HEK293 (cell line): Measurements from ENCODE around the gene DPM1.

Experiments
- HOXC10 ChIP-seq: sonication (generic); formaldehyde crosslinking; IDR thresholded peaks from 2 replicates; pipeline ENCODE4 v1.8.1; 2023; ENCODE audit warnings: mild to moderate bottlenecking, missing genetic modification reagents
- IKZF3 ChIP-seq: fragments of 450-650 bp; IDR thresholded peaks from 2 replicates; pipeline ENCODE4 v1.5.0; 2018; ENCODE audit warnings: missing biosample characterization, mild to moderate bottlenecking, missing genetic modification characterization, moderate library complexity
- KLF9 ChIP-seq: fragments of 450-650 bp; formaldehyde crosslinking; IDR thresholded peaks from 2 replicates; pipeline ENCODE4 v1.5.1; 2016; ENCODE audit warnings: missing biosample characterization, missing genetic modification characterization, low read depth
- PRDM1 ChIP-seq: fragments of 450-650 bp; formaldehyde crosslinking; IDR thresholded peaks from 2 replicates; pipeline ENCODE4; 2016; ENCODE audit warnings: missing biosample characterization, missing genetic modification characterization
- SP2 ChIP-seq: fragments of 450-650 bp; formaldehyde crosslinking; IDR thresholded peaks from 2 replicates; pipeline ENCODE4 v1.5.1; 2016; ENCODE audit warnings: missing biosample characterization, missing genetic modification characterization
- SP3 ChIP-seq: fragments of 450-650 bp; formaldehyde crosslinking; IDR thresholded peaks from 2 replicates; pipeline ENCODE4 v1.5.1; 2016; ENCODE audit warnings: missing biosample characterization, missing genetic modification characterization
- SP7 ChIP-seq: fragments of 450-650 bp; formaldehyde crosslinking; IDR thresholded peaks from 2 replicates; pipeline ENCODE4 v1.5.1; 2016; ENCODE audit warnings: missing biosample characterization, missing genetic modification characterization
- YY2 ChIP-seq: fragments of 450-650 bp; formaldehyde crosslinking; IDR thresholded peaks from 2 replicates; pipeline ENCODE4 v1.5.1; 2016; ENCODE audit warnings: missing biosample characterization, missing genetic modification characterization
- ZBTB17 ChIP-seq: fragments of 450-650 bp; formaldehyde crosslinking; IDR thresholded peaks from 2 replicates; pipeline ENCODE4 v1.5.1; 2016; ENCODE audit warnings: missing biosample characterization, missing genetic modification characterization
- ZFP69B ChIP-seq: fragments of 450-650 bp; formaldehyde crosslinking; IDR thresholded peaks from 2 replicates; pipeline ENCODE4 v1.5.1; 2016; ENCODE audit warnings: missing biosample characterization, missing genetic modification characterization
- ZNF138 ChIP-seq: fragments of 450-650 bp; formaldehyde crosslinking; IDR thresholded peaks from 2 replicates; pipeline ENCODE4 v1.5.1; 2016; ENCODE audit warnings: missing biosample characterization, missing genetic modification characterization, borderline replicate concordance
- ZNF155 ChIP-seq: fragments of 450-650 bp; formaldehyde crosslinking; IDR thresholded peaks from 2 replicates; pipeline ENCODE4 v1.5.1; 2016; ENCODE audit warnings: missing biosample characterization, missing genetic modification characterization
- ZNF157 ChIP-seq: fragments of 450-650 bp; formaldehyde crosslinking; IDR thresholded peaks from 2 replicates; pipeline ENCODE4 v1.5.1; 2016; ENCODE audit warnings: missing biosample characterization, missing genetic modification characterization
- ZNF202 ChIP-seq: fragments of 450-650 bp; formaldehyde crosslinking; IDR thresholded peaks from 2 replicates; pipeline ENCODE4 v1.5.1; 2016; ENCODE audit warnings: missing biosample characterization, missing genetic modification characterization, borderline replicate concordance
- ZNF239 ChIP-seq: fragments of 450-650 bp; formaldehyde crosslinking; IDR thresholded peaks from 2 replicates; pipeline ENCODE4 v1.5.1; 2016; ENCODE audit warnings: missing biosample characterization, missing genetic modification characterization
- ZNF24 ChIP-seq: fragments of 450-650 bp; formaldehyde crosslinking; IDR thresholded peaks from 2 replicates; pipeline ENCODE4 v1.5.1; 2016; ENCODE audit warnings: missing biosample characterization, missing genetic modification characterization
- ZNF311 ChIP-seq: fragments of 450-650 bp; formaldehyde crosslinking; IDR thresholded peaks from 2 replicates; pipeline ENCODE4 v1.5.1; 2017; ENCODE audit warnings: missing biosample characterization, missing genetic modification characterization, borderline replicate concordance
- ZNF366 ChIP-seq: fragments of 450-650 bp; formaldehyde crosslinking; conservative IDR thresholded peaks from 2 replicates; pipeline ENCODE4 v1.5.1; 2016; ENCODE audit warnings: missing biosample characterization, missing genetic modification characterization
- ZNF416 ChIP-seq: fragments of 450-650 bp; formaldehyde crosslinking; IDR thresholded peaks from 2 replicates; pipeline ENCODE4 v1.5.1; 2016; ENCODE audit warnings: missing biosample characterization, missing genetic modification characterization
- ZNF423 ChIP-seq: fragments of 450-650 bp; formaldehyde crosslinking; IDR thresholded peaks from 2 replicates; pipeline ENCODE4 v1.5.1; 2016; ENCODE audit warnings: missing biosample characterization, missing genetic modification characterization
- ZNF426 ChIP-seq: fragments of 450-650 bp; formaldehyde crosslinking; IDR thresholded peaks from 2 replicates; pipeline ENCODE4 v1.5.1; 2017; ENCODE audit warnings: missing biosample characterization, missing genetic modification characterization, mild to moderate bottlenecking, inconsistent platforms, moderate library complexity
- ZNF473 ChIP-seq: fragments of 450-650 bp; formaldehyde crosslinking; IDR thresholded peaks from 2 replicates; pipeline ENCODE4 v1.5.1; 2017; ENCODE audit warnings: missing biosample characterization, missing genetic modification characterization
- ZNF549 ChIP-seq: fragments of 450-650 bp; IDR thresholded peaks from 2 replicates; pipeline ENCODE4 v1.5.1; 2018; ENCODE audit warnings: missing biosample characterization, missing genetic modification characterization, mild to moderate bottlenecking, inconsistent platforms, moderate library complexity
- ZNF654 ChIP-seq: fragments of 450-650 bp; formaldehyde crosslinking; IDR thresholded peaks from 2 replicates; pipeline ENCODE4 v1.5.1; 2016; ENCODE audit warnings: low read depth, missing biosample characterization, missing genetic modification characterization
- ZNF701 ChIP-seq: fragments of 450-650 bp; formaldehyde crosslinking; IDR thresholded peaks from 2 replicates; pipeline ENCODE4 v1.5.1; 2016; ENCODE audit warnings: missing biosample characterization, missing genetic modification characterization
- ZNF785 ChIP-seq: fragments of 450-650 bp; formaldehyde crosslinking; IDR thresholded peaks from 2 replicates; pipeline ENCODE4 v1.5.1; 2016; ENCODE audit warnings: missing biosample characterization, missing genetic modification characterization
- ZNF837 ChIP-seq: fragments of 450-650 bp; formaldehyde crosslinking; IDR thresholded peaks from 2 replicates; pipeline ENCODE4 v1.5.1; 2016; ENCODE audit warnings: missing biosample characterization, missing genetic modification characterization
- TF ChIP-seq, protein P1 (sequence below): fragments of 450-650 bp; formaldehyde crosslinking; IDR thresholded peaks from 2 replicates; pipeline ENCODE4 v1.5.1; 2016; ENCODE audit warnings: missing biosample characterization, missing genetic modification characterization
- TF ChIP-seq, protein P2 (sequence below): fragments of 450-650 bp; formaldehyde crosslinking; IDR thresholded peaks from 2 replicates; pipeline ENCODE4 v1.5.1; 2016; ENCODE audit warnings: missing biosample characterization, missing genetic modification characterization
- TF ChIP-seq, protein P3 (sequence below): fragments of 450-650 bp; formaldehyde crosslinking; IDR thresholded peaks from 2 replicates; pipeline ENCODE4 v1.5.1; 2016; ENCODE audit warnings: missing biosample characterization, missing genetic modification characterization, low read depth
- TF ChIP-seq, protein P4 (sequence below): fragments of 450-650 bp; formaldehyde crosslinking; IDR thresholded peaks from 2 replicates; pipeline ENCODE4 v1.5.1; 2016; ENCODE audit warnings: missing biosample characterization, missing genetic modification characterization

DPM1 gene

DNA sequence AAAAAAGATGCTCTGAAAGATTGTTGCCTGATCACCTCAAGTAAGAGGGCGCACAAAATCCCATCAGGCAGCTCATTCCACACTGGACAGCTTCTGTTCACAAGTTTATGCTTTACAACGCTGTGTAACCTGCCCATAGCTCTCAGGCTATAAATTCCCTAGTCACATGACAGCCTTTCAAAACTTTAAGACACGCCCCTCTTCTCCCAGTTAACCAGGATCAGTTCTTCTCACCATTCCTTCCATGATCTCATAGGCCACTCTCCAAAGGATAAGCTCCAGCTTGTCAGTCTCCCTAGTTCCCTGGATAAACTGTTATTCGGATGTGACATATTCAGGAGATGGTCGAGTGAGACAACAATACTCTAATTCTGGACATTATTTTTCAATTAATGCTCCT, 42.1 kb downstream of the DPM1 start (continued):
- no peak for TF ChIP-seq ZNF239 (tag by site-specific recombination)
- TF ChIP-seq ZNF366 (tag by site-specific recombination) = 0 out of 2 replicates have a peak, but pooled peaks have one; percentile 19
- TF ChIP-seq ZNF701 (tag by site-specific recombination) = no peak
- no peak for TF ChIP-seq ZNF473
- no peak for TF ChIP-seq ZNF138 (tag by site-specific recombination)
- no peak for TF ChIP-seq YY2
- TF ChIP-seq ZNF654 (tag by site-specific recombination) = no peak
- TF ChIP-seq SP3 (tag by site-specific recombination) = peak; percentile 27; the same call in 1 of the 2 replicates
- TF ChIP-seq, protein P1, sequence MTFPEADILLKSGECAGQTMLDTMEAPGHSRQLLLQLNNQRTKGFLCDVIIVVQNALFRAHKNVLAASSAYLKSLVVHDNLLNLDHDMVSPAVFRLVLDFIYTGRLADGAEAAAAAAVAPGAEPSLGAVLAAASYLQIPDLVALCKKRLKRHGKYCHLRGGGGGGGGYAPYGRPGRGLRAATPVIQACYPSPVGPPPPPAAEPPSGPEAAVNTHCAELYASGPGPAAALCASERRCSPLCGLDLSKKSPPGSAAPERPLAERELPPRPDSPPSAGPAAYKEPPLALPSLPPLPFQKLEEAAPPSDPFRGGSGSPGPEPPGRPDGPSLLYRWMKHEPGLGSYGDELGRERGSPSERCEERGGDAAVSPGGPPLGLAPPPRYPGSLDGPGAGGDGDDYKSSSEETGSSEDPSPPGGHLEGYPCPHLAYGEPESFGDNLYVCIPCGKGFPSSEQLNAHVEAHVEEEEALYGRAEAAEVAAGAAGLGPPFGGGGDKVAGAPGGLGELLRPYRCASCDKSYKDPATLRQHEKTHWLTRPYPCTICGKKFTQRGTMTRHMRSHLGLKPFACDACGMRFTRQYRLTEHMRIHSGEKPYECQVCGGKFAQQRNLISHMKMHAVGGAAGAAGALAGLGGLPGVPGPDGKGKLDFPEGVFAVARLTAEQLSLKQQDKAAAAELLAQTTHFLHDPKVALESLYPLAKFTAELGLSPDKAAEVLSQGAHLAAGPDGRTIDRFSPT (tag by site-specific recombination) = no peak
- no peak for TF ChIP-seq HOXC10 (CRISPR knock-in tag)
- TF ChIP-seq, protein P2, sequence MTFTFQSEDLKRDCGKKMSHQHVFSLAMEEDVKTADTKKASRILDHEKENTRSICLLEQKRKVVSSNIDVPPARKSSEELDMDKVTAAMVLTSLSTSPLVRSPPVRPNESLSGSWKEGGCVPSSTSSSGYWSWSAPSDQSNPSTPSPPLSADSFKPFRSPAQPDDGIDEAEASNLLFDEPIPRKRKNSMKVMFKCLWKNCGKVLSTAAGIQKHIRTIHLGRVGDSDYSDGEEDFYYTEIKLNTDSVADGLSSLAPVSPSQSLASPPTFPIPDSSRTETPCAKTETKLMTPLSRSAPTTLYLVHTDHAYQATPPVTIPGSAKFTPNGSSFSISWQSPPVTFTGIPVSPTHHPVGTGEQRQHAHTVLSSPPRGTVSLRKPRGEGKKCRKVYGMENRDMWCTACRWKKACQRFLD (tag by site-specific recombination) = no peak
- no peak for TF ChIP-seq ZNF549 (tag by site-specific recombination)
- TF ChIP-seq, protein P3, sequence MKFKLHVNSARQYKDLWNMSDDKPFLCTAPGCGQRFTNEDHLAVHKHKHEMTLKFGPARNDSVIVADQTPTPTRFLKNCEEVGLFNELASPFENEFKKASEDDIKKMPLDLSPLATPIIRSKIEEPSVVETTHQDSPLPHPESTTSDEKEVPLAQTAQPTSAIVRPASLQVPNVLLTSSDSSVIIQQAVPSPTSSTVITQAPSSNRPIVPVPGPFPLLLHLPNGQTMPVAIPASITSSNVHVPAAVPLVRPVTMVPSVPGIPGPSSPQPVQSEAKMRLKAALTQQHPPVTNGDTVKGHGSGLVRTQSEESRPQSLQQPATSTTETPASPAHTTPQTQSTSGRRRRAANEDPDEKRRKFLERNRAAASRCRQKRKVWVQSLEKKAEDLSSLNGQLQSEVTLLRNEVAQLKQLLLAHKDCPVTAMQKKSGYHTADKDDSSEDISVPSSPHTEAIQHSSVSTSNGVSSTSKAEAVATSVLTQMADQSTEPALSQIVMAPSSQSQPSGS (tag by site-specific recombination) = peak; percentile 47; the same call in 1 of the 2 replicates
- TF ChIP-seq ZNF311 = no peak
- peak; percentile 37; the same call in 1 of the 2 replicates for TF ChIP-seq SP7 (tag by site-specific recombination)
- no peak for TF ChIP-seq PRDM1
- TF ChIP-seq ZNF837 (tag by site-specific recombination) = no peak
- no peak for TF ChIP-seq ZFP69B (tag by site-specific recombination)
- no peak for TF ChIP-seq ZNF416 (tag by site-specific recombination)
- TF ChIP-seq ZNF785 (tag by site-specific recombination) = no peak
- TF ChIP-seq ZNF202 (tag by site-specific recombination) = no peak
- TF ChIP-seq SP2 (tag by site-specific recombination) = peak; percentile 30; the same call in 1 of the 2 replicates
- TF ChIP-seq KLF9 (tag by site-specific recombination) = peak; percentile 87
- TF ChIP-seq IKZF3 (tag by site-specific recombination) = peak; percentile 64
- no peak for TF ChIP-seq ZNF157
- no peak for TF ChIP-seq ZNF155 (tag by site-specific recombination)
- peak; percentile 93; the same call in 1 of the 2 replicates for TF ChIP-seq ZNF24 (tag by site-specific recombination)
- peak; percentile 88 for TF ChIP-seq ZBTB17 (tag by site-specific recombination)
- TF ChIP-seq ZNF423 (tag by site-specific recombination) = no peak
- TF ChIP-seq, protein P4, sequence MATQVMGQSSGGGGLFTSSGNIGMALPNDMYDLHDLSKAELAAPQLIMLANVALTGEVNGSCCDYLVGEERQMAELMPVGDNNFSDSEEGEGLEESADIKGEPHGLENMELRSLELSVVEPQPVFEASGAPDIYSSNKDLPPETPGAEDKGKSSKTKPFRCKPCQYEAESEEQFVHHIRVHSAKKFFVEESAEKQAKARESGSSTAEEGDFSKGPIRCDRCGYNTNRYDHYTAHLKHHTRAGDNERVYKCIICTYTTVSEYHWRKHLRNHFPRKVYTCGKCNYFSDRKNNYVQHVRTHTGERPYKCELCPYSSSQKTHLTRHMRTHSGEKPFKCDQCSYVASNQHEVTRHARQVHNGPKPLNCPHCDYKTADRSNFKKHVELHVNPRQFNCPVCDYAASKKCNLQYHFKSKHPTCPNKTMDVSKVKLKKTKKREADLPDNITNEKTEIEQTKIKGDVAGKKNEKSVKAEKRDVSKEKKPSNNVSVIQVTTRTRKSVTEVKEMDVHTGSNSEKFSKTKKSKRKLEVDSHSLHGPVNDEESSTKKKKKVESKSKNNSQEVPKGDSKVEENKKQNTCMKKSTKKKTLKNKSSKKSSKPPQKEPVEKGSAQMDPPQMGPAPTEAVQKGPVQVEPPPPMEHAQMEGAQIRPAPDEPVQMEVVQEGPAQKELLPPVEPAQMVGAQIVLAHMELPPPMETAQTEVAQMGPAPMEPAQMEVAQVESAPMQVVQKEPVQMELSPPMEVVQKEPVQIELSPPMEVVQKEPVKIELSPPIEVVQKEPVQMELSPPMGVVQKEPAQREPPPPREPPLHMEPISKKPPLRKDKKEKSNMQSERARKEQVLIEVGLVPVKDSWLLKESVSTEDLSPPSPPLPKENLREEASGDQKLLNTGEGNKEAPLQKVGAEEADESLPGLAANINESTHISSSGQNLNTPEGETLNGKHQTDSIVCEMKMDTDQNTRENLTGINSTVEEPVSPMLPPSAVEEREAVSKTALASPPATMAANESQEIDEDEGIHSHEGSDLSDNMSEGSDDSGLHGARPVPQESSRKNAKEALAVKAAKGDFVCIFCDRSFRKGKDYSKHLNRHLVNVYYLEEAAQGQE (tag by site-specific recombination) = no peak; the same call in 1 of the 2 replicates
- TF ChIP-seq ZNF426 (tag by site-specific recombination) = no peak
